NT2/D1 (cell line): ENCODE data around the gene IMMP2L.

Experiments used
- SUZ12 ChIP-seq: IDR thresholded peaks from 2 replicates; pipeline ENCODE4 v1.6.1; 2011; ENCODE audit not compliant: insufficient read length, insufficient read depth; ENCODE audit errors: extremely low read depth
- YY1 ChIP-seq: IDR thresholded peaks from 2 replicates; pipeline ENCODE4 v1.6.1; 2011; ENCODE audit not compliant: insufficient read length, insufficient read depth
- ZNF274 ChIP-seq: IDR thresholded peaks from 2 replicates; pipeline ENCODE4 v1.6.1; 2011; ENCODE audit warnings: mild to moderate bottlenecking, low read depth, low read length

GRCh38 chr7:110922906-110923305 is 639.4 kb downstream of the IMMP2L start:
- TF ChIP-seq YY1 (no peak), ZNF274 (no peak), SUZ12 (no peak)
